Activated CD4-positive, alpha-beta T cell treated with anti-CD3 and anti-CD28 coated beads, Interleukin-2, amount 50 U/mL, for 4 hours (primary cell): ENCODE results near the gene METTL15.
"Not testable (repeated sequence)": the region's sequence is repeated elsewhere in the genome, so short reads cannot be mapped to it uniquely, and the experiment has no call there.

Experiments
- DNase-seq, 2 experiments: peaks; one replicate each; pipeline ENCODE4 v3.0.0-alpha.2; 2020

The METTL15 gene

DNA sequence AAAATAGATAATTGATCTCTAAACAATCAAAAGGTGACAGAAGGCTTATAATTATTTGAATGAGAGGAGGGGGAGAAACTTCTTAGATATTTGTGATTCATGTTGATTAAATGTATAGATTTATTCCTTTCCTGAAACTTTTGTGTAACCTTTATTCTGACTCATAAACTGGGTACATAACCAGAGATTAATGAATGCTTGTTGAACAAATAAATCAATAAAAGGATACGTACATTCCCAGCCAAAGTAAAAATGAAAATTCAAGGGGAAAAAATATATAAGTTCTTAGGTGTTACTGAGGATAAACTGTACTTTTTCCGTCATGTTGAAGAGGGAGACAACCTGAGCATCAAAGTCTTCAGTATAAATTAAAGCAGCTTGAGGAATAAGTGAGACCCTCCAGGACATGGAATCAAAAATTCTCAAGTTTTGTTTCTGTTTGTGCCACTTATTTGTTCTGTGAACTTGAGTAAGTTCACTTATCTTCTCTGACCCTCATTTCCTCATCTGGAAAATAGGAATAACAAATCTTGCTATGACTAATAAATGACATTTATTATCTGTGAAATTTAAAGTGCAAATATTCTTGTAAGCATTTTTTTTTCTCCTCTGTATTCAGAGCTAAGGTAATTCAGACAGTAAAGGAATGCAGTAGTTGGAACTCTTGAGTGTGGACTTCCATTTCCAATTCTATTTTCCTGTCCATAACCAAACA lies 195.4 kb downstream of the METTL15 start:
- DNase-seq: no peak

DNA sequence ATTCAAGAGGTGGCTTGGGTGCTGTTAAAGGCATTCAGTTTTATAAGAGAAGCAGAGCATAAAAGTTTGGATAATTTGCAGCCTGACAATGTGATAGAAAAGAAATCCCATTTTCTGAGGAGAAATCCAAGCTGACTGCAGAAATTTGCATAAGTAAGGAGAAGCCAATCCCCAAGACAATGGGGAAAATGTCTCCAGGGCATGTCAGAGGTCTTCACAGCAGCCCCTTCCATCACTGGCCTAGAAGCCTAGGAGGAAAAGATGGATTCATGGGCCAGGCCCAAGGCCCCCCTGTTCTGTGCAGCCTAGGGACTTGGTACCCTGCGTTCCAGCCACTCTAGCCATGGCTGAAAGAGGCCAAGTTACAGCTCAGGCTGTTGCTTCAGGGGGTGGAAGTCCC lies 207.3 kb downstream of the METTL15 start:
- no peak for DNase-seq

DNA sequence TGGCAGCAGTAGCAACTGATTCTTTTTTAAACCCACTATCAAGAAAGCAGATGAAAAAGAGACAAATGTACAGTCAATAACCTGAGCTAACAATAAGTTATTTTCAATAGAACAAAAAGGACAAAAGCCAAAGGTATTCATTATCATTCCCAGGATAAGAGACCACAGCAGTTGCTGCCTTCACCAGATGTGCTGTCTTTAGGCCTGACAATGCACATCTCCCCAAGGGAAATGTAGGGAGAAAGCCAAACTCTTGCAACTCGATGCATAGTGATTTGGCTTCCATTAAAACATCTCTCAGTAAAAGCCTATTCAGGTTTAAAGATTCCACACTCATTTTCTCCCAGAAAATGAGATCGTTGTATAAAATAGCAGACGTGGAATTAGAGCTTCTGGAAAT lies 210.7 kb downstream of the METTL15 start:
- DNase-seq: no peak

DNA sequence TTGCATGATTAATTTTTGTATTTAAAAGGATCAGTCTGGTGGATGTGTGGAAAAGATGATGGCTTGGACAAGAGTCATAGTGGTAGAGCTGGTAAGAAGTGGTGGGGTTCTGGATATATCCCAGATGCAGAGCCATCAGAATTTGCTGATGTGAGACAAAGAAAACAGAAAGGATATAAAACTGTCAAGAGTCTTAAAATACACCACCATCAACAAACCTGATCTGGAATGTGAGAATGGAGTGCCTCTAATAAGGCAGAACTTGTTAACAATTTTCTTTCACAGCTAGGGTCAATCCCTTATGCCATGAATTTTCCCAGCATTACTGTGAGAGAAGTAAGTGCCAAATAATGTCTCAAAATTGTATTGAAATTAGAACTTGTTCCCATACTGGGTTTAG lies 215.4 kb downstream of the METTL15 start:
- DNase-seq: no peak

DNA sequence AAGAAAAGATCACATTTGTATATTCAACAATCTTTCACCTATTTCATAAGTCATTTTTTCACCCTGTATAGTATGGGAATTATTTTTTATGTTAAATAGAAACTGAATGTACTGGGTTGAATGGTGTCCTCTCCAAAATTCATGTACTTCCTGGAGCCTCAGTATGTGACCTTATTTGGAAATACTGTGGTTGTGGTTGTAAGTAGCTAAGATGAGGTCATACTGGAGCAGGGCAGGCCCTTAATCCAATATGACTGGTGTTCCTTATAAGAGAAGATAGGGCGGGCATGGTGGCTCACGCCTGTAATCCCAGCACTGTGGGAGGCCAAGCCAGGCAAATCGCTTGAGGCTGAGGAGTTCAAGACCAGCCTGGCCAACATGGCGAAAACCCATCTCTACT lies 224.2 kb downstream of the METTL15 start:
- not testable (repeated sequence) for DNase-seq

DNA sequence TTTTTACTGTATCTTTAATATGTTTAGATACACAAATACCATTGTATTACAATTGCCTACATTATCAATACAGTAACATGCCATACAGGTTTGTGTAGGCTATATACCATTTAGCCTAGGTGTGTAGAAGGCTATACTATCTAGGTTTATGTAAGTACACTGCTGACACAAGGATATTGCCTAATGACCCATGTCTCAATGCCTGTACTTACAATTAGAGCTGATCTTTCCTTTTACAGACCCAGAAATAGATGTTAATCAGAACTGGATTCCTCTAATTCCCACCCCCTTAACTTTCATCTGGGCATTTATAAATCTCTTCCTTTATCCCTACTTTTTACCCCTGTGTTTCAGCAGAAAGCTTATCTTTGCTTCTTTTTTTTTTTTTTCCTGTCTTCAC lies 229.5 kb downstream of the METTL15 start:
- DNase-seq: no peak

DNA sequence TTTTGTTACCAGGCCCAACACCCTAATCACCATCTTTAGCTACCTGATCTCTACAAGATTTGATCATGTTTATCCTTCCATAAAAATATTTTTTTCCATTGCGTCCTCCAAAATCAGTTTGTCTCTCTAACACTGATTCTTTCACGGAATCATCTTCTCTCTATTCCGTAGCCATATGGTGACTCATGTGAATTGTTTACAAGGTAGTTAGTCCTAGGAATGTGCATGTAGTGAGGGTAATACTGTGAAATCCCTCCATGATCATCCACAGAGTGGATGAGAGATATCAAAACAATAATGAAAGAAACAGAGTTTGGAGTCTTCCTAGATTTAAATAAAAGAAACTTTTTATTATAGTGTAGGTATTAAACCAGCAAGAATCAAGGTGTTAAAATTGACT lies 230.2 kb downstream of the METTL15 start:
- no peak for DNase-seq

DNA sequence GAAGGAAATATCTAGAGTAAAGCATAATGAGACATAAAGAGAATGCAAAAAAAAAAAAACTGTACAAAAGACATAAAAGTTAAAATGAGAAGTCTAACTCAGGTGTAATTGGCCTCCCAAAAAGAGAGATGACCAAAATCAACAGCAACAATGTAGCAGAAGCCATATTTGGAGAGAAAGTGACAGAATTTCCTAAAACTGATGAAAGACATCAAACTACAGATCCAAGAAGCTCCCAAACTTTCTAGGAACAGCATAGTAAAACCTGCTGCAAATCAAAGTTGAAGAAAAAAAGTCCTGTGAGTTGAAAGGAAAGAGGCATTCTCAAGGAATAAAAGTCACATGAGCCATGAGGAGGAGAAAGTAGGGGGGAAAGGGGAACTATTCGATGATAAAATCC lies 231.3 kb downstream of the METTL15 start:
- DNase-seq: no peak

DNA sequence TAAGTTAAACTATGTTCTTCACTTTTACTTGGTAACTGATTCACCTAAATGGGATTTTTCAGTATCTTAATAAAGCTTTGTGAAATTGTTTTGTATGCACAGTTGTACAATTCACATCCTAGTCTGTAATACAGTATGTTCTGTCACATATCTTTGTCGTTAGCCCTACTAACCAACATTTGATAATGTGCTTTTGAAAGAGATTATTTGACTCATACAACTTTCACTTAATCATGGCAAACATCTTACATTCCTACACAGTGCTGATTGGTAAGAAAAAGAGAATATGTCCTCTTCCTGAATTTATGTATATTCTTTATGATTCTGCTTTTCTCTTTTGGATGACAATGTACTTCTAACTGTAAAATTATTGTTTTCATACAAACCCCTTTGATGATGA lies 234.5 kb downstream of the METTL15 start:
- no peak for DNase-seq

DNA sequence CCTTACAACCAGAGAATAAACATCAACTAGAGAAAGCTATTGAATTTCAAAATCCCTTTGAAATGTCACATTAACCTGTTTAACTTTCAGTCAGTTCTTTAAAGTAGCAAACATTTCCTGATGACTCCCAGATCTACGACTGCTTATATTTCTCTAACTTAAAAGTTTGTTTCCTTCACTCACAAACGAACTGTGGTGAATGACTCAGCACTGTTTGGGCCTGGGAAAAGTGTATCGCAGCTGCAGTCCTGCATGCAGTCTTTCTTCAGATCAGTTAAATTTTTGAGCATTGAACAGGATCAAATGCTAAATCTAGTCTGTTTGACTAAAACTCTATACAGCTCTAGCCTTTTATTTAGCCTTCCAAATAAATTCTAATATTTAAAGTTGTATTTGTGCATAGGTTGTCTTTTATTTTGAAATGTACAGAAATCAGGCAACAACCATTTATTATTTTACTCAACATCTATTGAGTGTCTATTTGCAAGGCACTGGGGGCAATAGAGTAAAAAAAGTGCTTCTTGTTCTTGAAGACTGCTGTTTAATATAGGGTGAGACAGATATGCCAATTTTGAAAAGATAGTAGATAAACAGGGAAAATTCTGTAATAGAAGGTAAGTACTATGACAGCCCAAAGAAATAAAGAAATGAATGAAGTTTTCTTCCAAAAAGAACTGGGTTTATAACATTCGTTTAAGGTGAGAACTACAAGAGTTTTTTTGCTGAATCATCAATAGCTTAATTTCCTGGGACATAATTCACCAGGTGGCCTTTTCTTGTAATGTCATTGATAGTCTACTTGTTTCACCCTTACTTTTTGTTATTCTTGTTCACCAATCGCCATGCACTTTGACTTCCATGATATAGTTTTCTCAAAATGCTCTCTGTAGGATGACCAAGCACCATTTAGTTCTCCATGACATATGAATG lies 235.4 kb downstream of the METTL15 start:
- no peak for DNase-seq

DNA sequence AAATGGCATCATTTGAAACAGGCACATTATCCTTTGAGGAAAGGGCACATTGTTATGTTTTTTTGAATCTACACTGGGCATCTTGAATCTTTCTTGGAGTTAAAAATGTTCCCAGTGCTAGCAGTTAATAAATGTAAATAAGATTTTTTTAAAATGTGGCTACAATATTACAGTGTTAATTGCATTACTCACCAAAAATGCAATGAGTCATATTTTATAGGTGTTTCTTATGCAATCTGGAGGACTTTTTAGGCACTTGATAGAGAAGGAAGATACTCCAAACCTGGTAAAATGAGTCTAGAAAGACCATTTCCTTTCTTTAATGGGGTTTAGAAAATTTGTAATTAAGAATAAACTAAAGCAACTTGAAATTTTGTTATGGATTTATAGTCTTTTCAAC lies 238.0 kb downstream of the METTL15 start:
- DNase-seq: no peak

DNA sequence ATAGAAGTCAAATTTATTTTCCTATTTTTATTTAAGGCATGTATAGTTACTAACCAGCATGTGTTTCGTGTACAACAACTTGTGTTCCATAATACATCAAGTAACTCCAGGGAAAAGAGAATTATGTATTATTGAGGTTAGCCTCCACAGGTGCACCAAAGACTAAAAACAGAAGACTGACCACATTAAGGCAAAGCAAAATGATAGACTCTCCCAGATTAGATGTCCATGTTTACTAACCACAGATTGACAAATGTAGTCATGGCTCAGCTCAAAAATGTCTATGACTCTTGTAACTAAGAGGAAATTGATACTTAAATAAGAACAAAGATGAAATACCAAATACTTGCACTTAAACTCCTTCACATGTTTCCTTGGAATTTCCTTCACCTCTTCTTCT lies 238.5 kb downstream of the METTL15 start:
- DNase-seq: no peak

DNA sequence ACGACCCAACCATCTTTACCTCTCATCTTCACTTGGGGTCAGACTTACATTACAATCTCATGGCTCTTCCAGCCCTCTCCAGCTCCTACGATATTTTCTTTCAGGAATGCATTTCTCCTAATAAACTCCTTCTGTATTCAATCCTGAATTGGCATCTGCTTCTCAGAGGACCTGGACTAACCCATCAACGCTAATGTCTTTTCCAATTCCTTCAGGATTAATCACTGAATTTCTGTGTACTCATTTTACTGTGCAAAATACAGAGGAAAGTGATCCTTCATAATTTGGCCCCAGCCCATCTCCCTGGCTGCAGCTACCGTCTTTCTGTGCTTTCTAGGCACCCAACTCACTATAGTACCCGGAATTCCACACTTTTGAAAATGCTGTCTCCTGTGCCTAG lies 239.2 kb downstream of the METTL15 start:
- DNase-seq: no peak

DNA sequence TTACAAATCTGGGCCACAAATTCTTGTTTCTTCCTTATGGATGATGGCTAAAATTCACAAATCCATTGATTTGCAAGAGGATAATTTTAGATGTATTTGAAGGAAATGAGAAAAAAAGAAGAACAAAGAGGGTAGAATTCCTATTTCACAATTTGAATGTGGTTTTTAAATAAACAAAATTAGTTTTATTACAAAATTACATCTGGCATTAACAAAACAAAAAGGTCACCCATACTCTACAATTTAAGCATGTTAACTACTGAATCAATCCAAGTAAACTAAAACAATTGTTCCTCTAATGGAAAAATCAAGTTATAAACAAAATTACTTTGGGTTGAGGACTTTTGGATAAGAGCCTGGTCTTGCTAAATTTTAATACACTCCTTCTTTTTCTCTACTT lies 242.0 kb downstream of the METTL15 start:
- no peak for DNase-seq

DNA sequence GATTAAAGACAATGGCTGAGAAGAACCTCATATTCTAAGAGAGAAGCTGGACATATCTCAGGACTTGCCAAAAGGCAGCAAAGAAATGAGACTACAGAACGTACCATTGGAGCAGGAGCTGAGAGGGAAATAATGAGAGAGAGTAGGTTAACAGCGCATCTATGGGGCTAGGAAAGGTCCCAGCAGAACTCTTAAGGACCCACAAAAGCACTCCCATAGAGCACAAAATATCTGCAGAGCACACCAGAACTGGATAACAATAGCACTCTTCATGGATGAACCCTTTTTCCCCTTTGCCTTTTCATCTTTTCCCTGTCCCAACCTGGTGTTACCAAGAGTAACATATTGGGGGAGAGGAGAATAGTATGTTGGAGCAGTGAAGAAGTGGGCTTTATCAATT lies 245.8 kb downstream of the METTL15 start:
- DNase-seq: no peak

DNA sequence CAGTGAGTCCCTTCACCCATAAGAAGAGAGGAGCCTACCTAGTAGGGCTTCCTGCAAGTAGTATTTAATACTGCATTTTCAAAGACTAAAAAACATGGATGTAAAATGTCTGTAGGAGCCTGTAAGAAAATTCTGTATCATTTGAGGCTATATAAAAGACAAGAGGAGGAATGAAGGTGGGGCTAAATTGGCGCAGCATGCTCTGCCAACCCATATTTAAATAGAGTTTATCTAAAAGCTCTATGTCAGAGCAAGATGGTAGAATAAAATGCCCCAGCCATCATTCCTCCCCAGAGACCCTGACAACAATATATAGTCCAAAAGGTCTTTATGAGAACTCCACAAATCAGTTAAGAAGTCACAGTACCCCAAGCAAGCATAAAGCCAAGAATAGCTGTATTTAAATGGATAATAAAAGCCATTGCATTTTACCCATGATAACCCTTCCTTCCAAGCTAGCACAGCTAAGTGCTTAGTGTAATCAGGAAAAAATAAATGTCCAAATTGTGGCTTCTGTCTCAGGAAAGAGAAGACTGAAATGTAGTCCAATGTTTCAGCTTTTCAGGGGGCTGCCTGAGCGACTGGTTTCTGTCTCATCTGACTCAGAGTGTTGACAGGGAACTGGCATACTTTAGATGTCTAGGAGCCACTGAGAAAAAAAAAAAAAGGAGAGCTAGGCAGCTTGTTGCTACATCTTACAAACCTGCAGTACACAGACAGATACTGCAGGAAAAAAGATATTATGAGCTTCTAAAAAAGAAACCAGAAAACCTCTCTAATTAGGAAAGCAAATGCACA lies 258.6 kb downstream of the METTL15 start:
- DNase-seq: no peak

DNA sequence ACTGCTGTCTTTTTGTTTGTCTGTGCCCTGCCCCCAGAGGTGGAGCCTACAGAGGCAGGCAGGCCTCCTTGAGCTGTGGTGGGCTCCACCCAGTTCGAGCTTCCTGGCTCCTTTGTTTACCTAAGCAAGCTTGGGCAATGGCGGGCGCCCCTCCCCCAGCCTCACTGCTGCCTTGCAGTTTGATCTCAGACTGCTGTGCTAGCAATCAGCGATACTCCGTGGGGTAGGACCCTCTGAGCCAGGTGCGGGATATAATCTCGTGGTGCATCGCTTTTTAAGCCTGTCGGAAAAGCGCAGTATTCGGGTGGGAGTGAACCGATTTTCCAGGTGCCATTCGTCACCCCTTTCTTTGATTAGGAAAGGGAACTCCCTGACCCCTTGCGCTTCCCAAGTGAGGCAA lies 269.9 kb downstream of the METTL15 start:
- not testable (repeated sequence) for DNase-seq
